GM21390 (cell line): ENCODE data around the gene USP34.
"Not testable (repeated sequence)": the region's sequence is repeated elsewhere in the genome, so short reads cannot be mapped to it uniquely, and the experiment has no call there.

Experiments
- ATAC-seq: cut with Tn5 transposase; IDR thresholded peaks from one replicate; pipeline ENCODE4 v1.9.1; 2021; ENCODE audit not compliant: unreplicated experiment

The USP34 gene

DNA sequence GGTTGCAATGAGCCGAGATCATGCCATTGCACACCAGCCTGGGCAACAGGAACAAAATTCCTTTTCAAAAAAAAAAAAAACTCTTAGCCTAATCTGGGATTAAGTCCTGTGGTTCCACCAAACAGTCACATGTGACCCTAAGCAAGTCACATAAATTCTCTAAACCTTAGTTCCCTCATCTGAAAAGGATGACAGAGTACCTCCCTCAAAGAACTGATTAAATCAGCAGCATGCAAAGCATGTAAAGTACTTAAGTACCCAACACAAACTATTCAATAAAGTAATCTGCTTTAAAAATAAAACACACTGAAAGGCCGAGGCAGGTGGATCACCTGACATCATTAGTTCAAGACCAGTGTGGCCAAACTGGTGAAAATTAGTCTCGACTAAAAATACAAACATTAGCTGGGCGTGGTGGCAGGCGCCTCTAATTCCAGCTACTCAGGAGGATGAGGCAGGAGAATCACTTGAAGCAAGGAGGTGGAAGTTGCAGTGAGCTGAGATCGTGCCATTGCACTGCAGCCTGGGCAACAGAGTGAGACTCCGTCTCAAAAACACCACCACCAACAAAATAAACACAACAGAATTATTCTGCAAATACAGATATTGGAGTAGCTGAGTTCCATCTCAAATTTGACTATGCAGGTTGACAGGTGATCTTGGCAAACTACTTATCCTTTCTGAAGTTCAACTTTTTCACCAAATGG lies 7.0 kb downstream of the USP34 start:
- ATAC-seq, result peak; percentile 27

DNA sequence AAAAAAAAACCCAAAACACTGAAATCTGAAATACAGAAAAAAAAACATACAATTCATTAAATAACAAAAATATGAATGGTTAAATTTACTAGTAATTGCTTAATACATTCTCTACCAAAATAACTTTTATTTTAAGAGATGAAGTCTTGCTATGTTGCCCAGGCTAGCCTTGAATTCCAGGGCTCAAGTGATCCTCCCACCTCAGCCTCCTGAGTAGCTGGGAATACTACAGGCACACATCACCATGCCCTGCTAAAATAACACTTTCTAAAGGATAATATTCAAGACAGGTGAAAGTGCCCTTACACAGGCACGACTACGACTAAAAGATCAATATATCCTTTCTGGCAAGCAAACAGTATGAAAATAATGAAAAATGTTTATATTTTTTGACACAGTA lies 9.5 kb downstream of the USP34 start:
- ATAC-seq, result no peak

- no peak for ATAC-seq
These were observed 10.7 kb downstream of the USP34 start for GRCh38 chr2:61460163-61460562.

DNA sequence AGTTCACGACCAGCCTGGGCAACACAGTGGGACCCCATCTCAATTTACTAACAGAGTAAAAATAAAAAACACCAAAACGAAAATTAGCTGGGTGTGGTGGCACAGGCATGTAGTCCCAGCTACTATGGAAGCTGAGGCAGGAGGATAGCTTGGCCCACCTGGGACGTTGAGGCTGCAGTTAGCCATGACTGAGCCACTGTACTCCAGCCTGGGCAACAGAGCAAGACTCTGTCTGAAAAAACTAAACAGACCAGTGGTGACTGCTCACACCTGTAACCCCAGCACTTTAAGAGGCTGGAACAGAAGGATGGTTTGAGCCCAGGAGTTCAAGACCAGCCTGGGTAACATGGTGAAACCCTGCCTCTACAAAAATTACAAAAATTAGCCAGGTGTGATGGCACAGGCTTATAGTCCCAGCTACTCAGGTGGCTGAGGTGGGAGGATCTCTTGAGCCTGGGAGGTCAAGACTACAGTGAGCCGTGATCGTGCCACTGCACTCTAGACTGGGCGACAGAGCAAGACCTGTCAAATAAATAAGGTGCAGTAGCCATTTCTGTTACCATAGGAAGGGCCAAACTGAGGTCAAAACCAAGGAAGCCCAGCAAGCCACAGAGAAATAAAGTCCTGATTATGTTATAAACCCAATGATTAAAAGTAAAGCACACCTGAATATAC lies 14.0 kb downstream of the USP34 start:
- no peak for ATAC-seq

GRCh38 chr2:61456070-61456745 lies 14.7 kb downstream of the USP34 start:
- no peak for ATAC-seq

GRCh38 chr2:61454972-61455371 lies 15.9 kb downstream of the USP34 start:
- not testable (repeated sequence) for ATAC-seq

GRCh38 chr2:61454383-61454782 lies 16.5 kb downstream of the USP34 start:
- ATAC-seq, result no peak

DNA sequence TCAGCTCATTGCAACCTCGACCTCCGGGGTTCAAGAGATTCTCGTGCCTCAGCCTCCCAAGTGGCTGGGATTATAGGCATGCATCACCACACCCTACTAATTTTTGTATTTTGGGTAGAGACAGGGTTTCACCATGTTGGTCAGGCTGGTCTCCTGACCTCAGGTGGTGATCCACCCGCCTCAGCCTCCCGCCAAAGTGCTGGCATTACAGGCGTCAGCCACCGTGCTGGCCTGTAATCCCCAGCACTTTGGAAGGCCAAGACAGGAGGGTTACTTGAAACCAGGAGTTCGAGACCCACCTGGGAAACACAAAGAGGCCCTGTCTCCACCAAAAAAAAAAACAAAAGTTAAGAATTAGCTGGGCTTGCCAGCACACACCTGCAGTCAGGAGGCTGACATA lies 18.5 kb downstream of the USP34 start:
- no peak for ATAC-seq

GRCh38 chr2:61451178-61451577 lies 19.7 kb downstream of the USP34 start:
- ATAC-seq, result no peak

GRCh38 chr2:61450144-61450543 lies 20.7 kb downstream of the USP34 start:
- ATAC-seq, result peak; percentile 57

DNA sequence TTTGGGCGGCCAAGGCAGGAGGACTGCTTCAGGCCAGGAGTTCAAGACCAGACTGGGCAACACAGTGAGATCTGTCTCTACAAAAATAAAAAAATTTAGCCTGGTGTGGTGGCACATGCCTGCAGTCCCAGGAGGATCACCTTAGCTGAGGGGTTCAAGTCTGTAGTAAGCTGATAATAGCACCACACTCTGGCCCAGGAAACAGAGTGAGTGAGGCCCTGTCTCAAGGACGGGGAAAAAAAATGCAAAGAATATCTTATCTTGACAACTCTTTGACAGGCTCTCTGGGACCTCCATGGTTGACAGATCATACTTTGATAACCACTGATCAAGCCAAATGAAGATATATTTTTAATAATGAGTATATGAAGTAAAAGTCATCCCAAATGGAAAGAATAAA lies 22.7 kb downstream of the USP34 start:
- ATAC-seq, result no peak

DNA sequence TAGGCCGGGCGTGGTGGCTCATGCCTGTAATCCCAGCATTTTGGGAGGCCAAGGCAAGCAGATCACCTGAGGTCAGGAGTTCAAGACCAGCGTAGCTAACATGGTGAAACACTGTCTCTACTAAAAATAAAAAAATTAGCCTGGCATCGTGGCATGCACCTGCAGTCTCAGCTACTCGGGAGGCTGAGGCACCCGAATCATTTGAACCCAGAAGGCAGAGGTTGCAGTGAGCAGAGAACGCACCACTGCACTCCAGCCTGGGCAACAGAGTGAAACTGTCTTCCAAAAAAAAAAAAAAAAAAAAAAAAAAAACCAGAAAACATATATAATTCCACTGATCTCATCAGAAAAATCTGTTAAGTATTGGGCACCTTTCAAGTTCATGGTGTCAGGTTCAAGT lies 23.9 kb downstream of the USP34 start:
- not testable (repeated sequence) for ATAC-seq

GRCh38 chr2:61443342-61444041 lies 27.4 kb downstream of the USP34 start:
- peak; percentile 82 for ATAC-seq

DNA sequence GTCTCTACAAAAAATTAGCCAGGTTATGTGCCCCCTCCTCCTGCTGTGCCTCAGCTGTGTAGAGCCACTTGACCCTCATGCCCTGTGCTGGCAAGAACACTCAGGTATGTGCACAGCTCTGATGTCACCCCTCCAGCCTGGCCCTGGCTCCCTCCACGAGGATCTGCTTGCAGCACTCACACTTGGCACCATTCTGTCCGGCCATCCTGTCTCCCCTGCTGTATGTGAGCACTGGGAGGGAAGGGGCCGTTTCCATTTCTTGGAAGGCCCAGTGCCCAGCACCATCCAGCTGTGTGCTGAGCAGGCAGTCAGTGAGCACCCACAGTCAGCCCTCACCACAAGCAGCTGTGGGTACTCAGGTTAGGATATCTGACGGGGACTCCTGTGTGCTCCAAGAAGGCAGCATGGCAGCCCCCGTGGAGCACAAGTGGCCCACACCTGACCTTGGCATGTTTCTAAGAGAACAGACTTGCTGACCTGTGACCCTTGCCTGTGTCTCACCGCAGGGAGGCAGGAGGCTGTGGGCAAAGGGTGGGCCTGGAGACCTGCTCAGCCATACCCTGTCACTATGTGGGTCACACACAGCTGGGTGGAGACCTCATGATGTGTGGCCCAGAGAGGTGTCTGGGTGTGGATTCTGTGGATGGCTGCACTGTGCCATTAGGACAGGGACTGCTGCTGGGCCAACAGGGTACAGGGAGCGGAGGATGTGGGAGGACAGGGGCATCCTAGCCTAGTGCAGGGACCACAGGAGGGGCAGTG lies 31.5 kb downstream of the USP34 start:
- ATAC-seq, result no peak

DNA sequence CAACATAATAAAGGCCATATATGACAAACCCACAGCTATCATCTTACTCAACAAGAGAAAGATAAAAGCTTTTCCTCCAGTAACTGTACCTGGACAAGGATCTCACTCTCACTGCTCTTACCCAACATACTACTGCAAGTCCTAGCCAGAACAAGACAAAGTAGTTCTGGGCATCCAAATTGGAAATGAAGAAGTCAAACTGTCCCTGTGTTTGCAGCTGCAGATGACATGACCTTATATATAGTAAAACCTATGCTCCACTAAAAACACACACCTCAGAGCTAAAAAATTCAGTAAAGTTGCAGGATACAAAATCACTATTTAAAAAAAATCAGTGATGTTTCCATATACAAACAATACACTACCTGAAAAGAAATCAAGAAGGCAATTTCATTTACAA lies 32.2 kb downstream of the USP34 start:
- no peak for ATAC-seq

- no peak for ATAC-seq
These were observed 33.7 kb downstream of the USP34 start for GRCh38 chr2:61437170-61437569.

DNA sequence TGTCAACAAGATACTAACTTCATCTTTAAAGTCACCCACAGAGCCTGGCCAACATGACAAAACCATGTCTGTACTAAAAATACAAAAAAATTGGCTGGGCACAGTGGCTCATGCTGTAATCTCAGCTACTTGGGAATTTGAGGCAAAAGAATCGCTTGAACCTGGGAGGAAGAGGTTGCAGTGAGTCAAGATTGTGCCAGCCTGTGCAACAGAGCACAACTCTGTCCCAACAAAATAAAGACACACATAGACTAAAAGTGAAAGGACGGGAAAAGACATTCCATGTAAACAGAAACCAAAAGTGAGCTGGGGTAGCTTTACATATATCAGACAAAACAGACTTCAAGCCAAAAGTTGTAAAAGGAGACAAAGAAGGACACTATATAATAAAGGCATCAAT lies 34.8 kb downstream of the USP34 start:
- no peak for ATAC-seq

GRCh38 chr2:61435291-61435690 lies 35.6 kb downstream of the USP34 start:
- no peak for ATAC-seq

DNA sequence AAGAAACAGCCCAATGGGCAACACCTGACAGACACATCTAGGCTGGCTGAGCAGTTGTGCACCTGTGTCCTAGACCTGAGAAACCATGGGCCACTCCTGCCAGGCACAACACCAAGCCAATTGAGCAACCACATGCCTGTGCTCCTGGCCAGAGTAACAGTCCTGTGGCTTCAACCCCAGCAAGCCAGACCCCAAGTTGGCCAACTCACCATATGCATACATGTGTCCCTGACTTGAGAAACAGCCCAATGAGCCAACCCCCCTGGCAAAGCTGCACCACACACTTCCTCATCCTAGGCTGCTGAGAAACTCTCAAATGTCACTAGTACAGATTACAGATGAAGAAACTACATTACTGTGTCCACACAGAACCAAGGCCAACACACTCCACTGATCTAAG lies 36.6 kb downstream of the USP34 start:
- ATAC-seq, result no peak

GRCh38 chr2:61433606-61434005 lies 37.3 kb downstream of the USP34 start:
- no peak for ATAC-seq

- no peak for ATAC-seq
These were observed 37.9 kb downstream of the USP34 start for GRCh38 chr2:61432990-61433389.
